HG03442 (cell line): ENCODE results near the gene ZNF544.
"Not testable (repeated sequence)": the region's sequence is repeated elsewhere in the genome, so short reads cannot be mapped to it uniquely, and the experiment has no call there.

Experiments used
- ATAC-seq: cut with Tn5 transposase; IDR thresholded peaks from one replicate; pipeline ENCODE4 v1.9.1; 2021; ENCODE audit warnings: mild to moderate bottlenecking, moderate library complexity; ENCODE audit not compliant: unreplicated experiment

The ZNF544 gene

GRCh38 chr19:58252102-58252685, 23.5 kb downstream of the ZNF544 start:
- no peak for ATAC-seq

GRCh38 chr19:58258259-58258658, 29.5 kb downstream of the ZNF544 start:
- not testable (repeated sequence) for ATAC-seq

- ATAC-seq: no peak
Measured at GRCh38 chr19:58261600-58261967, 32.9 kb downstream of the ZNF544 start.

- ATAC-seq: no peak
Measured at GRCh38 chr19:58261968-58262921, 33.5 kb downstream of the ZNF544 start.

- no peak for ATAC-seq
Measured at GRCh38 chr19:58262922-58263296, 34.2 kb downstream of the ZNF544 start.

GRCh38 chr19:58265100-58265499, 36.4 kb downstream of the ZNF544 start:
- no peak for ATAC-seq

- ATAC-seq: no peak
Measured at GRCh38 chr19:58268344-58268743, 39.6 kb downstream of the ZNF544 start.

- no peak for ATAC-seq
Measured at GRCh38 chr19:58274771-58275201, 46.1 kb downstream of the ZNF544 start.

GRCh38 chr19:58275564-58275963, 46.9 kb downstream of the ZNF544 start:
- no peak for ATAC-seq

- ATAC-seq: no peak
Measured at GRCh38 chr19:58277197-58277596, 48.5 kb downstream of the ZNF544 start.

- ATAC-seq: no peak
Measured at GRCh38 chr19:58277748-58278540, 49.2 kb downstream of the ZNF544 start.

GRCh38 chr19:58278541-58279041, 49.9 kb downstream of the ZNF544 start, which contains the start of gene ZNF8:
ZNF8 (plus strand) TSS chr19:58278955; CDS start chr19:58279082, 127 bp downstream.
- ATAC-seq: peak; percentile 93

GRCh38 chr19:58279042-58279924, 50.6 kb downstream of the ZNF544 start:
- ATAC-seq: peak; percentile 25

GRCh38 chr19:58279925-58280316, 51.2 kb downstream of the ZNF544 start:
- no peak for ATAC-seq

GRCh38 chr19:58284199-58284598, 55.5 kb downstream of the ZNF544 start:
- ATAC-seq: no peak

GRCh38 chr19:58291943-58292342, 63.2 kb downstream of the ZNF544 start:
- no peak for ATAC-seq

- no peak for ATAC-seq
Measured at GRCh38 chr19:58294743-58295374, 66.1 kb downstream of the ZNF544 start.

GRCh38 chr19:58296104-58296503, 67.4 kb downstream of the ZNF544 start:
- no peak for ATAC-seq

- no peak for ATAC-seq
Measured at GRCh38 chr19:58300620-58301019, 71.9 kb downstream of the ZNF544 start.

- ATAC-seq: no peak
Measured at GRCh38 chr19:58304255-58304654, 75.5 kb downstream of the ZNF544 start.
